K562 (cell line): ENCODE measurements around the gene NEU1. TPM values are rescaled to one million over a fixed set of nuclear protein-coding genes. Genes with fewer than 3 reads are reported as not detected.
"Not testable (repeated sequence)": the region's sequence is repeated elsewhere in the genome, so short reads cannot be mapped to it uniquely, and the experiment has no call there.

ENCODE experiments used
- ATAC-seq: fragments of 200-7000 bp; cut with Tn5 transposase; 3 replicates; pipeline ENCODE4 v1.9.1; 2020; ENCODE audit warnings: moderate library complexity
- BruUV-seq: library from RNA; stranded (reverse); fragments of 400-500 nt; replicated peaks from 2 replicates; lab custom pipeline; 2021; lab: Mats Ljungman, UMichigan
- CTCF ChIA-PET: fragments of 300-600 bp; formaldehyde crosslinking; extraction: SDS; loops from one replicate; lab custom pipeline; 2021; ENCODE audit warnings: low intra/inter-chr PET ratio; lab: Yijun Ruan, JAX
- POLR2A ChIA-PET: fragments of 300-600, 350-650 bp; sonication (Branson Sonifier 250); formaldehyde crosslinking; extraction: SDS; loops from one replicate; lab custom pipeline; 2021; ENCODE audit warnings: antibody characterized with exemption, inconsistent platforms; lab: Yijun Ruan, JAX
- DNase-seq, 4 experiments: peaks; one replicate each; pipeline versions ENCODE4 v3.0.0 to v3.0.0-alpha.2; 2011 to 2018; ENCODE audit warnings: low spot score in 3 of 4, mixed read lengths in 3 of 4; ENCODE audit errors: extremely low read depth in 1 of 4
- FAIRE-seq: peaks from 2 replicates; lab custom pipeline; 2011; peaks lifted over from hg19 to GRCh38; lab: Jason Lieb, UNC
- H2AFZ ChIP-seq: 2 replicates; pipeline ENCODE4 v1.6.0; 2011; ENCODE audit warnings: low read depth, low read length, control low read depth, inconsistent platforms
- H3K27ac ChIP-seq: fragments of 200-600 bp; 3 replicates; pipeline ENCODE4 v1.8.0; 2011; ENCODE audit warnings: low read depth, mild to moderate bottlenecking, control low read depth, inconsistent platforms, low read length, moderate library complexity, mixed read lengths; ENCODE audit errors: extremely low read depth
- H3K27me3 ChIP-seq, 2 experiments: fragments of 300-600 bp in 1 of 2; 2 replicates in 1 of 2; 3 replicates in 1 of 2; pipeline versions ENCODE4 v1.6.0 to v1.8.0; 2011; ENCODE audit warnings: inconsistent platforms in 2 of 2, low read length in 2 of 2, mild to moderate bottlenecking in 1 of 2, mixed read lengths in 1 of 2, moderate library complexity in 1 of 2; ENCODE audit not compliant: control insufficient read depth in 2 of 2, insufficient read depth in 2 of 2
- H3K36me3 ChIP-seq: fragments of 300-600 bp; 3 replicates; pipeline ENCODE4 v1.8.0; 2011; ENCODE audit warnings: mild to moderate bottlenecking, low read length, inconsistent platforms; ENCODE audit not compliant: control insufficient read depth, insufficient read depth
- H3K4me1 ChIP-seq, 2 experiments: fragments of 200-600 bp in 1 of 2; replicated peaks in 1 of 2; 2 replicates in 1 of 2; 3 replicates in 1 of 2; pipeline versions ENCODE4 v1.5.1 to v1.8.0; 2011; ENCODE audit warnings: inconsistent platforms in 2 of 2, low read length in 2 of 2, mild to moderate bottlenecking in 1 of 2, mixed read lengths in 1 of 2, moderate library complexity in 1 of 2; ENCODE audit not compliant: control insufficient read depth in 2 of 2, insufficient read depth in 2 of 2
- H3K4me2 ChIP-seq: 2 replicates; pipeline ENCODE4 v1.6.1; 2011; ENCODE audit warnings: low read length, control low read depth, inconsistent platforms, mixed read lengths; ENCODE audit not compliant: insufficient read depth
- H3K4me3 ChIP-seq: fragments of 200-600 bp; sonication (generic), shearing (Covaris generic); 2 replicates; pipeline ENCODE4 v1.5.1; 2016; ENCODE audit warnings: control low read depth, inconsistent platforms
- H3K79me2 ChIP-seq: fragments of 200-600 bp; 3 replicates; pipeline ENCODE4 v1.8.0; 2011; ENCODE audit warnings: low read length, inconsistent platforms; ENCODE audit not compliant: control insufficient read depth, insufficient read depth
- H3K9ac ChIP-seq, 2 experiments: 2 replicates each; pipeline versions ENCODE4 v1.6.0 to v1.6.1; 2011; ENCODE audit warnings: low read depth in 2 of 2, low read length in 2 of 2, control low read depth in 1 of 2, inconsistent platforms in 1 of 2, mild to moderate bottlenecking in 1 of 2, mixed read lengths in 1 of 2; ENCODE audit not compliant: insufficient read depth in 1 of 2
- H3K9me1 ChIP-seq: one replicate; pipeline ENCODE4 v1.6.0; 2011; ENCODE audit warnings: inconsistent platforms, mild to moderate bottlenecking, low read length, moderate library complexity; ENCODE audit not compliant: control insufficient read depth, insufficient read depth
- H3K9me3 ChIP-seq: replicated peaks from 2 replicates; pipeline ENCODE4 v1.5.1; 2011; ENCODE audit warnings: low read depth, low read length, inconsistent platforms; ENCODE audit not compliant: control insufficient read depth, insufficient read depth
- H4K20me1 ChIP-seq: replicated peaks from 2 replicates; pipeline ENCODE4 v1.6.1; 2011; ENCODE audit warnings: low read length, inconsistent platforms, mixed read lengths; ENCODE audit not compliant: control insufficient read depth, insufficient read depth
- AFF1 ChIP-seq, 2 experiments: fragments of 450-650 bp; IDR thresholded peaks; 2 replicates each; pipeline ENCODE4 v1.6.1; 2018; ENCODE audit warnings: mild to moderate bottlenecking in 2 of 2, low read depth in 1 of 2; ENCODE audit not compliant: partially characterized antibody in 2 of 2
- CTCF ChIP-seq, 3 experiments: IDR thresholded peaks in 2 of 3; conservative IDR thresholded peaks in 1 of 3; 2 replicates each; pipeline ENCODE4 v1.5.1; 2011 to 2012; ENCODE audit warnings: low read length in 3 of 3, mild to moderate bottlenecking in 3 of 3, control low read depth in 2 of 3, improper control_type of control experiment in 1 of 3, inconsistent platforms in 1 of 3, low read depth in 1 of 3, mixed read lengths in 1 of 3, moderate library complexity in 1 of 3; ENCODE audit not compliant: insufficient read depth in 2 of 3
- ZNF518B ChIP-seq: fragments of 250-450 bp; sonication (Bioruptor Pico); IDR thresholded peaks from 2 replicates; pipeline ENCODE4 v1.5.0; 2021; ENCODE audit warnings: mild to moderate bottlenecking, moderate library complexity
- WGBS: fragments of 100-300 bp; shearing (Covaris generic); methylation state at CpG from one replicate; pipeline ENCODE4 v1.1.6; 2016; ENCODE audit warnings: low coverage, mixed read lengths; ENCODE audit not compliant: insufficient coverage; ENCODE audit errors: missing lambda C conversion rate; 5-methylcytosine and 5-hydroxymethylcytosine counted together
- in situ Hi-C: fragments of 300-500 bp; cut with MboI; formaldehyde crosslinking; loops from 4 replicates; pipeline ENCODE4 v1.15.0; 2018; ENCODE audit warnings: inconsistent platforms, mixed read lengths
- intact Hi-C: fragments of 100-400 bp; cut with micrococcal nuclease; formaldehyde crosslinking; loops from 2 replicates; pipeline ENCODE4 v1.14.2; 2022
- polyA plus RNA-seq, 8 experiments: library from polyadenylated mRNA; depleted of rRNA in 4 of 8; stranded (reverse) in 5 of 8; unstranded in 3 of 8; fragments of >200 nt; fragmentation: Nextera tagmentation in 2 of 8; fragmentation: Illumina TruSeq in 1 of 8; extraction: Ambion mirVana in 2 of 8; extraction: Trizol in 1 of 8; gene quantifications; 2 replicates each; pipeline versions ENCODE4 v1.2.1 to v1.2.3, GENCODE V29; 2011 to 2014; ENCODE audit warnings: inconsistent platforms in 1 of 8, missing spikeins in 1 of 8
- total RNA-seq, 7 experiments: library from RNA; depleted of rRNA in 6 of 7; stranded (reverse); fragments of >200 nt in 6 of 7; fragmentation: Illumina TruSeq in 2 of 7; extraction: Trizol in 2 of 7; gene quantifications; 2 replicates each; pipeline versions ENCODE4 v1.2.1 to v1.2.3, GENCODE V29; 2011 to 2021; ENCODE audit warnings: low replicate concordance in 1 of 7
- TF ChIP-seq, protein P1 (sequence below): sonication (generic); formaldehyde crosslinking; IDR thresholded peaks from 2 replicates; pipeline ENCODE4 v1.8.0; 2022; ENCODE audit warnings: mild to moderate bottlenecking, missing genetic modification reagents

NEU1 gene
- total and polyA plus RNA-seq, 9 of the 15 experiments (the other 6 are each of a cell fraction or from before 2014, with no cell fraction given): 14.8 to 67.8 (median 51.0) TPM

GRCh38 chr6:31817929-31818511, 44.6 kb downstream of the NEU1 start (continued):
- TF ChIP-seq, protein P1, sequence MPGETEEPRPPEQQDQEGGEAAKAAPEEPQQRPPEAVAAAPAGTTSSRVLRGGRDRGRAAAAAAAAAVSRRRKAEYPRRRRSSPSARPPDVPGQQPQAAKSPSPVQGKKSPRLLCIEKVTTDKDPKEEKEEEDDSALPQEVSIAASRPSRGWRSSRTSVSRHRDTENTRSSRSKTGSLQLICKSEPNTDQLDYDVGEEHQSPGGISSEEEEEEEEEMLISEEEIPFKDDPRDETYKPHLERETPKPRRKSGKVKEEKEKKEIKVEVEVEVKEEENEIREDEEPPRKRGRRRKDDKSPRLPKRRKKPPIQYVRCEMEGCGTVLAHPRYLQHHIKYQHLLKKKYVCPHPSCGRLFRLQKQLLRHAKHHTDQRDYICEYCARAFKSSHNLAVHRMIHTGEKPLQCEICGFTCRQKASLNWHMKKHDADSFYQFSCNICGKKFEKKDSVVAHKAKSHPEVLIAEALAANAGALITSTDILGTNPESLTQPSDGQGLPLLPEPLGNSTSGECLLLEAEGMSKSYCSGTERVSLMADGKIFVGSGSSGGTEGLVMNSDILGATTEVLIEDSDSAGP: 0 out of 2 replicates have a peak, but pooled peaks have one; percentile 56
- TF ChIP-seq, all 486 proteins: peak for 51; not testable (repeated sequence) for 435

DNA sequence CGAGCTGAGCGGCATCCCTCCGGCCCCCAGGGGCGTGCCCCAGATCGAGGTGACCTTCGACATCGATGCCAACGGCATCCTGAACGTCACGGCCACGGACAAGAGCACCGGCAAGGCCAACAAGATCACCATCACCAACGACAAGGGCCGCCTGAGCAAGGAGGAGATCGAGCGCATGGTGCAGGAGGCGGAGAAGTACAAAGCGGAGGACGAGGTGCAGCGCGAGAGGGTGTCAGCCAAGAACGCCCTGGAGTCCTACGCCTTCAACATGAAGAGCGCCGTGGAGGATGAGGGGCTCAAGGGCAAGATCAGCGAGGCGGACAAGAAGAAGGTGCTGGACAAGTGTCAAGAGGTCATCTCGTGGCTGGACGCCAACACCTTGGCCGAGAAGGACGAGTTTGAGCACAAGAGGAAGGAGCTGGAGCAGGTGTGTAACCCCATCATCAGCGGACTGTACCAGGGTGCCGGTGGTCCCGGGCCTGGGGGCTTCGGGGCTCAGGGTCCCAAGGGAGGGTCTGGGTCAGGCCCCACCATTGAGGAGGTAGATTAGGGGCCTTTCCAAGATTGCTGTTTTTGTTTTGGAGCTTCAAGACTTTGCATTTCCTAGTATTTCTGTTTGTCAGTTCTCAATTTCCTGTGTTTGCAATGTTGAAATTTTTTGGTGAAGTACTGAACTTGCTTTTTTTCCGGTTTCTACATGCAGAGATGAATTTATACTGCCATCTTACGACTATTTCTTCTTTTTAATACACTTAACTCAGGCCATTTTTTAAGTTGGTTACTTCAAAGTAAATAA, 45.3 kb downstream of the NEU1 start:
- intact Hi-C loops, H3K9me1 ChIP-seq, in situ Hi-C loops, DNase-seq, H2AFZ ChIP-seq, H3K9me3 ChIP-seq, H3K27me3 ChIP-seq, CTCF ChIA-PET: not testable (repeated sequence)
- peaks cover 23% of the 10 kb centered on the region for H3K36me3 ChIP-seq
- H3K4me1 ChIP-seq: peaks cover 38 to 45% of the 10 kb centered on the region in 2 experiments
- under 1% methylated on average over 14 of the region's 37 CpGs for WGBS
- FAIRE-seq: peak; percentile 42
- POLR2A ChIA-PET: interaction anchor here (0.8 to 1.9 kb wide), 15 partner anchors 9 to 266 kb away, joined by 3 to 20 read pairs (median 4); partner anchors contain the start of genes CLIC1, GPANK1, HSPA1B and LSM2
- peak overlapping the region; percentile 53 to 90 for H3K9ac ChIP-seq
- H3K4me2 ChIP-seq: peak overlapping the region; percentile 89
- peaks cover 16% of the 10 kb centered on the region for H4K20me1 ChIP-seq
- BruUV-seq: TSS peak; percentile 60
- peaks cover 61% of the 10 kb centered on the region for H3K79me2 ChIP-seq
- H3K4me3 ChIP-seq: peak overlapping the region; percentile 54
- ATAC-seq: peak; percentile 3
- H3K27ac ChIP-seq: peak overlapping the region; percentile 21; the same call in 1 of the 3 replicates
- TF ChIP-seq CTCF (IDR thresholded peaks at IDR 0.05 in 2 of 3, conservative IDR thresholded peaks at IDR 0.05 in 1 of 3; ENCODE audit: insufficient read depth in 2 of 3, low read depth in 1 of 3, low read length in 3 of 3) (peak in 1 of 3 experiments; percentile 36; a peak in 1 of 6 replicates), AFF1 (IDR thresholded peaks at IDR 0.05; ENCODE audit: low read depth in 1 of 2, partially characterized antibody in 2 of 2) (peak in 1 of 2 experiments; percentile 21), ZNF518B (CRISPR knock-in tag) (0 out of 2 replicates have a peak, but pooled peaks have one; percentile 54)
